Osteoblast (primary cell): ENCODE data around the gene COPS4. TPM values are rescaled to one million over a fixed set of nuclear protein-coding genes. Genes with fewer than 3 reads are reported as not detected.
A peak's percentile ranks its signal among the peaks of the same experiment; 100 is the strongest.
"Not testable (repeated sequence)": the region's sequence is repeated elsewhere in the genome, so short reads cannot be mapped to it uniquely, and the experiment has no call there.

Experiments used
- DNase-seq: peaks from one replicate; pipeline ENCODE4 v3.0.0; 2011; ENCODE audit warnings: low spot score, mixed read lengths; ENCODE audit not compliant: insufficient read length; ENCODE audit errors: missing footprints
- H2AFZ ChIP-seq: 2 replicates; pipeline ENCODE4 v1.6.0; 2011; ENCODE audit warnings: mild to moderate bottlenecking, low read length
- H3K27ac ChIP-seq: 2 replicates; pipeline ENCODE4 v1.5.1; 2011; ENCODE audit warnings: mild to moderate bottlenecking, low read depth, low read length, moderate library complexity
- H3K27me3 ChIP-seq: 2 replicates; pipeline ENCODE4 v1.6.0; 2012; ENCODE audit warnings: mild to moderate bottlenecking, control low read depth, inconsistent platforms, low read length, moderate library complexity; ENCODE audit not compliant: insufficient read depth
- H3K36me3 ChIP-seq: 2 replicates; pipeline ENCODE4 v1.5.1; 2011; ENCODE audit warnings: mild to moderate bottlenecking, low read length, control low read depth, moderate library complexity; ENCODE audit not compliant: insufficient read depth
- H3K4me1 ChIP-seq: 2 replicates; pipeline ENCODE4 v1.5.1; 2011; ENCODE audit warnings: mild to moderate bottlenecking, low read length, control low read depth, moderate library complexity; ENCODE audit not compliant: insufficient read depth
- H3K4me2 ChIP-seq: 2 replicates; pipeline ENCODE4 v1.6.0; 2011; ENCODE audit warnings: mild to moderate bottlenecking, low read length; ENCODE audit not compliant: insufficient read depth
- H3K4me3 ChIP-seq: fragments of 200-600 bp; sonication (generic); 3 replicates; pipeline ENCODE4 v1.5.1; 2012; ENCODE audit warnings: mild to moderate bottlenecking, low read length, inconsistent platforms; ENCODE audit not compliant: insufficient read depth
- H3K79me2 ChIP-seq: 2 replicates; pipeline ENCODE4 v1.6.0; 2012; ENCODE audit warnings: mild to moderate bottlenecking, low read length, control low read depth, inconsistent platforms; ENCODE audit not compliant: insufficient read depth
- H3K9me3 ChIP-seq: 2 replicates; pipeline ENCODE4 v1.5.1; 2011; ENCODE audit warnings: low read depth, low read length, control low read depth
- H4K20me1 ChIP-seq: 2 replicates; pipeline ENCODE4 v1.6.0; 2012; ENCODE audit warnings: mild to moderate bottlenecking, low read length, control low read depth; ENCODE audit not compliant: insufficient read depth
- CTCF ChIP-seq: IDR thresholded peaks from 2 replicates; pipeline ENCODE4 v1.5.1; 2011; ENCODE audit warnings: mild to moderate bottlenecking, low read depth, low read length, moderate library complexity; ENCODE audit errors: extremely low read depth
- total RNA-seq: library from RNA; depleted of rRNA; stranded (reverse); fragments of >200 nt; gene quantifications from 2 replicates; pipeline ENCODE4 v1.2.3, GENCODE V29; 2012

Gene COPS4
- total RNA-seq, 1 donor = 79.3 TPM

DNA sequence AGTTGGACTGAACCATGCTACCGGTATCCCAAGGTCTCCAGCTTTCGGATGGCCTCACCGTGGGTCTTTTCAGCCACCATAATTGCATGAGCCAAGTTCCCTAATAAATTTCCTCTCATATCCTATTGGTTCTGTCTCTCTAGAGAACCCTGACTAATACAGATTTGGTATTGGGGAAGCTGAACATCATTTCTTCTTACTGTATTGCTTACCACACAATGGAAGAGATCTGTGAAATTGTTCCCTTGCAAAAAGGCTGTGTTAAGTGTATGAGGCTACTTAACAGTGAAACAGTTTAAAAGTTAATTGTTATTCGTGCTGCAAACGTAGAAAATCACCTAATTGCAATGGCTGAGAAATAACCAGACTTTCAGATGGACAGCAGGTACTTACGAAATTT lies 45.6 kb downstream of the COPS4 start:
- TF ChIP-seq CTCF = no peak
- no peak overlapping the region for H3K4me2 ChIP-seq
- DNase-seq = no peak
- H3K79me2 ChIP-seq = no peaks in the 10 kb centered on the region
- H4K20me1 ChIP-seq = no peaks in the 10 kb centered on the region
- no peaks in the 10 kb centered on the region for H3K27me3 ChIP-seq
- no peak overlapping the region for H3K4me3 ChIP-seq
- H3K27ac ChIP-seq = no peak overlapping the region
- H3K4me1 ChIP-seq = peaks cover 5% of the 10 kb centered on the region
- no peaks in the 10 kb centered on the region for H3K36me3 ChIP-seq
- H2AFZ ChIP-seq = no peak overlapping the region
- no peaks in the 10 kb centered on the region for H3K9me3 ChIP-seq

DNA sequence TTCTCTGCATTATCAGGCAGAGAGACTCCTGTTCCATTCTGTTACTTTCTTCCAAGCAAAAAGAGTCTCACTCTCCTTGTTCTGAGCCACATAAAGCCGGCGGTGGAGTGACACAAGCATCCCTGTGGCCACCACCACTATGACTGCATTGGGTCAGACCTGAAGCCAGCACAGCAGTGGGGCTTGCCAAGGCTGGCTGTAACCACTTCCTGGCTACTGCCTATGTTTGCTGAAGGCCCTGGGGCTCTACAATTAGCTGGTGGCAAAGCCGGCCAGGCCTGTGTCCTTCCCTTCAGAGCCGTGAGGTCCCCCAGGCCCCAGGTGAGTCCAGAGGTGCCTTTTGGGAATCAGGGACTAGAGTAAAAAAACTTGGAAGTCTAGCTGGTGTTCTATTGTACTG lies 47.8 kb downstream of the COPS4 start:
- Histone ChIP-seq H3K9me3 (no peaks in the 10 kb centered on the region), H2AFZ (no peak overlapping the region), H3K27me3 (no peaks in the 10 kb centered on the region), H3K4me3 (no peak overlapping the region), H3K4me2 (no peak overlapping the region), H3K79me2 (no peaks in the 10 kb centered on the region), H3K27ac (no peak overlapping the region), H3K36me3 (no peaks in the 10 kb centered on the region), H4K20me1 (no peaks in the 10 kb centered on the region), H3K4me1 (no peaks in the 10 kb centered on the region)
- DNase-seq = no peak
- TF ChIP-seq CTCF = no peak

- no peak overlapping the region for H2AFZ ChIP-seq
Observed at GRCh38 chr4:83083925-83084475, 49.0 kb downstream of the COPS4 start.

DNA sequence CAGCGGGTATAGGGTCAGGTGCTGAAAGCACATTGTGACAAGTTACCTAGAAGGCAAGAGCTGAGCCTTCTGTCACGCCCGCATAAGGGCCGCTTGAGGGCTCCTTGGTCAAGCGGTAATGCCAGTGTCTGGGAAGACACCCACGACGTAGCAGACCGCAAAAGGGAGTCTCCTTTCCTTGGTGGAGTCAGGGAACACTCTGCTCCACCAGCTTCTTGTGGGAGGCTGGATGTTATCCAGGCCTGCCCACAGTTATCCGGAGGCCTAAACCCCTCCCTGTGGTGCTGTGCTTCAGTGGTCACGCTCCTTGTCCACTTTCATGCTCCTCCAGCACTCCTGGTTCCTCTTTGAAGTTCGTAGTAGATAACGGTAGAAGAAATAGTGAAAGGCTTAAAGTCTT lies 50.0 kb downstream of the COPS4 start:
- H3K27ac ChIP-seq, H3K4me1 ChIP-seq, H3K36me3 ChIP-seq, H3K4me3 ChIP-seq, H2AFZ ChIP-seq, H3K4me2 ChIP-seq, H3K27me3 ChIP-seq, H3K79me2 ChIP-seq, H4K20me1 ChIP-seq, H3K9me3 ChIP-seq, DNase-seq: not testable (repeated sequence)

More at GRCh38 chr4:83083925-83084475, 49.0 kb downstream of the COPS4 start:
- no peak for TF ChIP-seq CTCF
- Histone ChIP-seq H4K20me1 (no peaks in the 10 kb centered on the region), H3K9me3 (no peaks in the 10 kb centered on the region), H3K27ac (no peak overlapping the region), H3K27me3 (no peaks in the 10 kb centered on the region), H3K4me1 (no peaks in the 10 kb centered on the region), H3K79me2 (no peaks in the 10 kb centered on the region), H3K4me2 (no peak overlapping the region), H3K36me3 (no peaks in the 10 kb centered on the region), H3K4me3 (no peak overlapping the region)
- DNase-seq = peak; percentile 14
